Measurements from ENCODE around the gene TESMIN.

DNA sequence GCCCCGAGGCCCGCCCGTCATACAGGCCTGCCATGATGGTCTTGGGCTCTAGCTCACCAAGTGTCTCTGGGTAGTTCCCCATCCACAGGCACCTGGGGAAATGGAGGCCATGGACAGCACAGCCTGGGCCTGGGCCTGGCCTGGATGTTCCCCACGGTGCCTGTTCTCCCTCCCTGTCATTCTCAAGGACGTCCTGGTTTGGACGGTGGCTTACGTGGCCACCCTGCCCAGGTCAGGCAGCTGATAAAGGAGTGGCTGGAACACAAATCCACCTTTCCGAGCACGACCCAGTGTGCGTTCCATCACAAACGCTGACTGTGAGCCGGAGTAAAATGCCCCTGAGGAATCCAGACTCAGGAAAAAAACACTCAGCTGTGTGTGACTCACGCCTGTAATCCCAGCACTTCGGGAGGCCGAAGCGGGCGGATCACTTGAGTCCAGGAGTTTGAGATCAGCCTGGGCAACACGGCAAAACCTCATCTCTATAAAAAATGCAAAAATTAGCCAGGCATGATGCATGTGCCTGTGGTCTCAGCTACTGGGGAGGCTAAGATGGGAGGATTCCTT lies 41.2 kb upstream of the TESMIN start:
- TF ChIP-seq, protein P1, sequence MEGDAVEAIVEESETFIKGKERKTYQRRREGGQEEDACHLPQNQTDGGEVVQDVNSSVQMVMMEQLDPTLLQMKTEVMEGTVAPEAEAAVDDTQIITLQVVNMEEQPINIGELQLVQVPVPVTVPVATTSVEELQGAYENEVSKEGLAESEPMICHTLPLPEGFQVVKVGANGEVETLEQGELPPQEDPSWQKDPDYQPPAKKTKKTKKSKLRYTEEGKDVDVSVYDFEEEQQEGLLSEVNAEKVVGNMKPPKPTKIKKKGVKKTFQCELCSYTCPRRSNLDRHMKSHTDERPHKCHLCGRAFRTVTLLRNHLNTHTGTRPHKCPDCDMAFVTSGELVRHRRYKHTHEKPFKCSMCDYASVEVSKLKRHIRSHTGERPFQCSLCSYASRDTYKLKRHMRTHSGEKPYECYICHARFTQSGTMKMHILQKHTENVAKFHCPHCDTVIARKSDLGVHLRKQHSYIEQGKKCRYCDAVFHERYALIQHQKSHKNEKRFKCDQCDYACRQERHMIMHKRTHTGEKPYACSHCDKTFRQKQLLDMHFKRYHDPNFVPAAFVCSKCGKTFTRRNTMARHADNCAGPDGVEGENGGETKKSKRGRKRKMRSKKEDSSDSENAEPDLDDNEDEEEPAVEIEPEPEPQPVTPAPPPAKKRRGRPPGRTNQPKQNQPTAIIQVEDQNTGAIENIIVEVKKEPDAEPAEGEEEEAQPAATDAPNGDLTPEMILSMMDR (IDR thresholded peaks at IDR 0.05), result no peak
- TF ChIP-seq POLR2A (IDR thresholded peaks at IDR 0.05), result no peak
- TF ChIP-seq EP300 (IDR thresholded peaks at IDR 0.05; ENCODE audit: low read depth), result no peak
- TF ChIP-seq POLR2AphosphoS5 (IDR thresholded peaks at IDR 0.05), result no peak

Data from transverse colon (tissue), 4 donors.